Activated CD8-positive, alpha-beta T cell treated with anti-CD3 and anti-CD28 coated beads for 36 hours (primary cell): Measurements from ENCODE around the gene FCRL2. TPM values are rescaled to one million over a fixed set of nuclear protein-coding genes. Genes with fewer than 3 reads are reported as not detected.

ENCODE experiments used
- ATAC-seq: fragments of 200-7000 bp; cut with Tn5 transposase; one replicate; pipeline ENCODE4 v1.10.0; 2021; ENCODE audit warnings: mild to moderate bottlenecking, moderate library complexity
- CTCF ChIA-PET: fragments of 350-600 bp; sonication (Branson Sonifier 250); formaldehyde crosslinking; loops from one replicate; lab custom pipeline; 2021; ENCODE audit warnings: antibody characterized with exemption; lab: Charles Lee
- POLR2A ChIA-PET: fragments of 350-600 bp; sonication (Branson Sonifier 250); formaldehyde crosslinking; loops from one replicate; lab custom pipeline; 2021; ENCODE audit warnings: antibody characterized with exemption; lab: Charles Lee
- DNase-seq: peaks from one replicate; pipeline ENCODE4 v3.0.0-alpha.2; 2020
- H3K27ac Mint-ChIP-seq: one replicate; pipeline ENCODE4 v1.8.0; 2021; ENCODE audit warnings: mild to moderate bottlenecking, mixed read lengths
- H3K27me3 Mint-ChIP-seq: one replicate; pipeline ENCODE4 v1.8.0; 2021; ENCODE audit warnings: mixed read lengths
- H3K36me3 Mint-ChIP-seq: one replicate; pipeline ENCODE4 v1.8.0; 2021; ENCODE audit warnings: low read depth, mixed read lengths
- H3K4me1 Mint-ChIP-seq: one replicate; pipeline ENCODE4 v1.8.0; 2021; ENCODE audit warnings: low read depth, mixed read lengths
- H3K4me3 Mint-ChIP-seq: one replicate; pipeline ENCODE4 v1.8.0; 2021; ENCODE audit warnings: mild to moderate bottlenecking, moderate library complexity, mixed read lengths
- H3K9me3 Mint-ChIP-seq: one replicate; pipeline ENCODE4 v1.8.0; 2021; ENCODE audit warnings: mixed read lengths
- CTCF ChIP-seq: fragments of 200-600 bp; IDR thresholded peaks from one replicate; pipeline ENCODE4 v1.8.0; 2022; ENCODE audit warnings: antibody characterized with exemption, mild to moderate bottlenecking
- intact Hi-C: fragments of 100-400 bp; cut with micrococcal nuclease; formaldehyde crosslinking; loops from one replicate; pipeline ENCODE4 v1.10.0; 2022
- total RNA-seq, 2 experiments: library from RNA; stranded (reverse); gene quantifications; one replicate each; pipeline ENCODE4 v1.2.3, GENCODE V29; 2021

The FCRL2 gene
- total RNA-seq, 2 experiments from 2014 or later, result not detected

- no peak for ATAC-seq
- POLR2A ChIA-PET, result no interaction called here
- H3K36me3 Mint-ChIP-seq, result no peaks in the 10 kb centered on the region
These were observed 7.9 kb upstream of the FCRL2 start for GRCh38 chr1:157784801-157785200.

DNA sequence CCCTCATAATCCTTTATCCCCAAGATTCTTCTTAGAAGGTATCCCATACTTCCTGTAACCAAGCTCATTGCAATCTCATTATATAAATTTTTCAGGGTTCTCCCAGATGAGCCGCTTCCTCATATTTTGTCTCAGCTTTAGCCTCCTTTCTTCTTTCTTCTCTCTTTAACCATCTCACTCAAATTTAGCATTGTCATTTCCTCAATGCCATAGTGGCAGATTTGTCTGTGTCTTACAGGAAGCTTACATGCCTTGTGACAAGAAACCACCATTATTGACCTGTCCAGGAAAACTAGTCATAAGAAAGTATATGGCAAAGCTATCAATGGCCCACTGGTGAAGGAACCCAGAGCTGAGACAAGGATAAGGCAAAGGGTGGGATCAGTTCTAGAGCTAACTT lies 6.0 kb upstream of the FCRL2 start:
- DNase-seq (no peak), ATAC-seq (no peak)
- H3K36me3 Mint-ChIP-seq, result no peaks in the 10 kb centered on the region
- H3K9me3 Mint-ChIP-seq, result no peaks in the 10 kb centered on the region
- intact Hi-C loops, result no loop called here
- ChIA-PET POLR2A (no interaction called here), CTCF (no interaction called here)
- TF ChIP-seq CTCF, result no peak
- no peak overlapping the region for H3K27ac Mint-ChIP-seq
- peaks cover 7% of the 10 kb centered on the region for H3K27me3 Mint-ChIP-seq
- no peak overlapping the region for H3K4me3 Mint-ChIP-seq
- peaks cover 7% of the 10 kb centered on the region for H3K4me1 Mint-ChIP-seq

More at GRCh38 chr1:157784801-157785200, 7.9 kb upstream of the FCRL2 start:
- intact Hi-C loops, result no loop called here
- no peak overlapping the region for H3K27ac Mint-ChIP-seq
- H3K9me3 Mint-ChIP-seq, result peaks cover 1% of the 10 kb centered on the region
- CTCF ChIA-PET, result no interaction called here
- peaks cover 7% of the 10 kb centered on the region for H3K27me3 Mint-ChIP-seq
- H3K4me1 Mint-ChIP-seq, result peaks cover 7% of the 10 kb centered on the region
- no peak for DNase-seq
- H3K4me3 Mint-ChIP-seq, result no peak overlapping the region
- TF ChIP-seq CTCF, result no peak

DNA sequence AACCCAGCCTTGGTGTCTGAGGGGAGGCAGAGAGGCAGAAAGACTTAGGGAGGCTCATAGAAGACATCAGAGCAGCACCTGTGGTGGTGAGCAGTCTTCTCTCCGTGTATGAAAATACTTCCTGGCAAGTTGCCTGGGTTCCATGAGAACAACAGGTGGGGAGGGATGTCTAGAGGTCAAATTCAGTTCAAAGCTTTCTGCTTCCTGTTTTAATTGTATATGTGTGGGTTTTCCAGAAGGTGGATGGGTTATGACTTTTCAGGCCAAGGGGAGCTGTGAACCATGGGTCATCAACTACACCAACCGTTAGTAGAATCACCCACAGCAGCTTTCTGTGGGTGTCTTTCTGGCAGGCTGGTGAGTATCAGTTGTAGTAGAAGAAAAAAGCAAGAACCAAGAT lies 4.1 kb upstream of the FCRL2 start:
- DNase-seq (peak; percentile 23), ATAC-seq (peak; percentile 62)
- no peak for TF ChIP-seq CTCF
- ChIA-PET CTCF (no interaction called here), POLR2A (no interaction called here)
- Mint-ChIP-seq H3K27ac (no peak overlapping the region), H3K4me3 (no peak overlapping the region), H3K4me1 (peaks cover 7% of the 10 kb centered on the region), H3K27me3 (peaks cover 7% of the 10 kb centered on the region), H3K9me3 (no peaks in the 10 kb centered on the region), H3K36me3 (no peaks in the 10 kb centered on the region)
- intact Hi-C loops, result no loop called here

DNA sequence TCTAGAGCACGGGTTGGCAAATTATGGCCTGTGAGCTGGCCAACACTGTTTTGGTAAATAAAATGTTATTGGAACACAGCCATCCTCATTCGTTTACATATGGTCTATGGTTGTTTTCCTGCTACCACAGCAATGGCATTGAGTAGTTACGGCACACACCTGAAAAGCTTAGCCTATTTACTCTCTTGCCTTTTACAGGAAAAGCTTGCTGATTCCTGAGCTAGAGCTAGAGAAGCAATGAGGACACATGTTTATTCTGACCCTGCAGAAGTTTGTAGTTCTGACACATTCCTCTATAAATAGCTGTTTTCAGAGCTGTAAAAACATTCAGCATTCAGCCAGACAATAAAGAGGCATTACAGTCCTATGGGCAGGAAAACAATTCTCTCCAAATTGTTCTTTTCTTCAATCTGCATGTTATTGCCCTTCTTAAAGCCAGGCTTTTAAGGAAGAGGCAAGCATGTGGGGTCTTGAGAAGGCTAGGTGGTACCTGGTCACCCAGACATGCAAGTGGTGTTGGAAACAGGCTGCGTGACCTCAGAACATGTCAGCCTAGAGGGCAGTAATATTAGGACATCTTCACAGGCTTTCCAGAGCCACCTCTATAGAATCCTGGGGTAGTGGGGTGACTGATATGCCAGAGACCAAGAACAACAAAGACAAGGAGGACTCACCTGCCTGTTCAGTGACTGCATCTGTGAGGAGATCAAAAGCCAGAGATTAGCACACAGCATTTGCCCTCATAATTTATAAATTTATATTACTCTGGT lies 1.6 kb downstream of the FCRL2 start:
- CTCF ChIA-PET, result interaction anchor here (0.9 to 1.1 kb wide), 2 partner anchors 11 to 195 kb away, joined by 3 read pairs; no protein-coding TSS in a partner anchor
- intact Hi-C loops, result no loop called here
- TF ChIP-seq CTCF, result no peak
- Mint-ChIP-seq H3K27ac (no peak overlapping the region), H3K9me3 (no peaks in the 10 kb centered on the region), H3K36me3 (no peaks in the 10 kb centered on the region), H3K4me1 (no peaks in the 10 kb centered on the region), H3K4me3 (no peak overlapping the region), H3K27me3 (peaks cover 2% of the 10 kb centered on the region)
- ATAC-seq, result no peak
- POLR2A ChIA-PET, result no interaction called here
- no peak for DNase-seq

GRCh38 chr1:157774412-157774811 lies 2.5 kb downstream of the FCRL2 start:
- CTCF ChIA-PET, result interaction anchor here (1.1 kb wide), 1 partner anchor 11 kb away, joined by 3 read pairs; no protein-coding TSS in a partner anchor
- no peak for DNase-seq
- intact Hi-C loops, result no loop called here
- Mint-ChIP-seq H3K4me3 (no peak overlapping the region), H3K36me3 (no peaks in the 10 kb centered on the region), H3K27me3 (peaks cover 2% of the 10 kb centered on the region), H3K4me1 (no peaks in the 10 kb centered on the region), H3K9me3 (no peaks in the 10 kb centered on the region), H3K27ac (no peak overlapping the region)
- POLR2A ChIA-PET, result no interaction called here
- ATAC-seq, result no peak
- TF ChIP-seq CTCF, result no peak
